A549 (cell line): ENCODE data around the gene TMEM250. TPM values are rescaled to one million over a fixed set of nuclear protein-coding genes. Genes with fewer than 3 reads are reported as not detected.

Experiments
- ATAC-seq, 2 experiments: fragments of 200-7000 bp in 1 of 2; fragments of >200 bp in 1 of 2; cut with Nextera tagmentation in 1 of 2; cut with Tn5 transposase in 1 of 2; 3 replicates each; pipeline versions ENCODE4 v1.8.0 to v1.9.1; 2018 to 2020; ENCODE audit warnings: mild to moderate bottlenecking in 1 of 2, moderate library complexity in 1 of 2
- CTCF ChIA-PET: fragments of 300-600 bp; sonication (Branson Sonifier 250); formaldehyde crosslinking; extraction: SDS; loops from one replicate; lab custom pipeline; 2021; ENCODE audit warnings: antibody characterized with exemption, inconsistent platforms; lab: Yijun Ruan, JAX
- POLR2A ChIA-PET: fragments of 350-600 bp; formaldehyde crosslinking; extraction: SDS; loops from one replicate; lab custom pipeline; 2021; ENCODE audit warnings: antibody characterized with exemption, inconsistent platforms; lab: Yijun Ruan, JAX
- DNase-seq, 2 experiments: peaks; one replicate each; pipeline versions ENCODE4 v3.0.0 to v3.0.0-alpha.2; 2011 to 2016; ENCODE audit warnings: low read depth in 1 of 2, low spot score in 1 of 2
- FAIRE-seq: peaks from 2 replicates; lab custom pipeline; 2011; peaks lifted over from hg19 to GRCh38; lab: Jason Lieb, UNC
- H3K27ac ChIP-seq, 2 experiments: fragments of >200 bp; sonication (Bioruptor Twin); formaldehyde crosslinking; 3 replicates each; pipeline ENCODE4 v1.5.1; 2016 to 2017
- H3K4me1 ChIP-seq: fragments of >200 bp; sonication (Bioruptor Twin); formaldehyde crosslinking; 3 replicates; pipeline ENCODE4 v1.6.1; 2016
- H3K4me2 ChIP-seq: fragments of >200 bp; sonication (Bioruptor Twin); formaldehyde crosslinking; 3 replicates; pipeline ENCODE4 v1.6.1; 2016
- H3K4me3 ChIP-seq: fragments of >200 bp; sonication (Bioruptor Twin); formaldehyde crosslinking; 3 replicates; pipeline ENCODE4 v1.5.1; 2016
- H3K9me3 ChIP-seq: fragments of >200 bp; sonication (Bioruptor Twin); formaldehyde crosslinking; 3 replicates; pipeline ENCODE4 v1.6.1; 2016
- CBX2 ChIP-seq: fragments of 200-600 bp; sonication (generic); IDR thresholded peaks from 2 replicates; pipeline ENCODE4 v1.6.1; 2016; ENCODE audit warnings: low read depth, mild to moderate bottlenecking, borderline replicate concordance
- CEBPB ChIP-seq, 2 experiments: fragments of >200 bp in 1 of 2; sonication (Bioruptor Twin) in 1 of 2; formaldehyde crosslinking in 1 of 2; IDR thresholded peaks; 2 replicates each; pipeline ENCODE4 v1.6.1; 2012 to 2016
- EP300 ChIP-seq, 2 experiments: fragments of >200 bp; sonication (Bioruptor Twin); formaldehyde crosslinking; IDR thresholded peaks; 2 replicates in 1 of 2; 3 replicates in 1 of 2; pipeline ENCODE4 v1.6.1; 2016 to 2017
- GATA3 ChIP-seq: IDR thresholded peaks from 2 replicates; pipeline ENCODE4 v1.6.1; 2012; ENCODE audit warnings: borderline replicate concordance
- HEYL ChIP-seq: fragments of 250-450 bp; sonication (Bioruptor Pico); IDR thresholded peaks from 2 replicates; pipeline ENCODE4 v1.8.0; 2021; ENCODE audit warnings: mild to moderate bottlenecking, moderate library complexity
- HOXB5 ChIP-seq: fragments of 250-450 bp; sonication (Bioruptor Pico); IDR thresholded peaks from 2 replicates; pipeline ENCODE4 v1.5.0; 2020; ENCODE audit warnings: mild to moderate bottlenecking, moderate library complexity
- JUN ChIP-seq, 2 experiments: fragments of >200 bp; sonication (Bioruptor Twin); formaldehyde crosslinking; IDR thresholded peaks; 2 replicates in 1 of 2; 3 replicates in 1 of 2; pipeline ENCODE4 v1.6.1; 2016 to 2017
- MAFK ChIP-seq: fragments of 450-650 bp; IDR thresholded peaks from 2 replicates; pipeline ENCODE4 v1.6.1; 2014; ENCODE audit not compliant: partially characterized antibody
- NFE2L2 ChIP-seq: fragments of 150-350 bp; conservative IDR thresholded peaks from 2 replicates; pipeline ENCODE4 v1.6.1; 2014; ENCODE audit warnings: low read length
- POLR2AphosphoS2 ChIP-seq: conservative IDR thresholded peaks from 2 replicates; pipeline ENCODE4 v1.6.1; 2012; ENCODE audit warnings: low read length, improper control_type of control experiment, inconsistent platforms
- RCOR1 ChIP-seq: fragments of 150-350 bp; IDR thresholded peaks from 2 replicates; pipeline ENCODE4 v1.6.1; 2014; ENCODE audit warnings: antibody characterized with exemption, low read length, low read depth
- RFX5 ChIP-seq: fragments of 450-650 bp; IDR thresholded peaks from 2 replicates; pipeline ENCODE4 v1.7.1; 2014; ENCODE audit warnings: antibody characterized with exemption, mild to moderate bottlenecking, moderate library complexity
- RNF2 ChIP-seq: fragments of 200-600 bp; sonication (generic); IDR thresholded peaks from 2 replicates; pipeline ENCODE4 v1.6.1; 2016; ENCODE audit warnings: low read depth, mild to moderate bottlenecking, antibody characterized with exemption, moderate library complexity, borderline replicate concordance
- WGBS: methylation state at CpG from one replicate; pipeline ENCODE4 v1.1.6; 2017; ENCODE audit errors: missing lambda C conversion rate; 5-methylcytosine and 5-hydroxymethylcytosine counted together
- polyA plus RNA-seq, 4 experiments: library from polyadenylated mRNA; depleted of rRNA in 3 of 4; stranded (reverse); fragments of >200 nt; fragmentation: RNase III in 1 of 4; extraction: RNeasy Plus Mini Kit Qiagen cat#74134 plus additional on column Dnase treatment in 1 of 4; gene quantifications; 2 replicates in 3 of 4; 3 replicates in 1 of 4; pipeline ENCODE4 v1.2.3, GENCODE V29; 2011 to 2017
- TF ChIP-seq, protein P1 (sequence below): fragments of 150-350 bp; IDR thresholded peaks from 2 replicates; pipeline ENCODE4 v1.6.1; 2014; ENCODE audit warnings: low read depth, mild to moderate bottlenecking, low read length
- TF ChIP-seq, protein P2 (sequence below): fragments of 250-450 bp; sonication (Bioruptor Pico); IDR thresholded peaks from 2 replicates; pipeline ENCODE4 v1.5.0; 2020; ENCODE audit warnings: low read depth, mild to moderate bottlenecking, moderate library complexity
- TF ChIP-seq, protein P3 (sequence below): IDR thresholded peaks from 2 replicates; pipeline ENCODE4 v1.6.1; 2012
- TF ChIP-seq, protein P4 (sequence below): fragments of >200 bp; sonication (Bioruptor Twin); formaldehyde crosslinking; IDR thresholded peaks from 3 replicates; pipeline ENCODE4 v1.5.1; 2016
- TF ChIP-seq, protein P5 (sequence below): fragments of >200 bp; sonication (Bioruptor Twin); formaldehyde crosslinking; IDR thresholded peaks from 3 replicates; pipeline ENCODE4 v1.6.1; 2016
- TF ChIP-seq, protein P6 (sequence below): fragments of 200-600 bp; sonication (generic); IDR thresholded peaks from 2 replicates; pipeline ENCODE4 v1.6.1; 2016; ENCODE audit warnings: antibody characterized with exemption, mild to moderate bottlenecking, moderate library complexity

Gene TMEM250
- polyA plus RNA-seq, 2 of the 4 experiments (the other 2 are of a cell fraction) = 13.0 to 35.2 TPM

DNA sequence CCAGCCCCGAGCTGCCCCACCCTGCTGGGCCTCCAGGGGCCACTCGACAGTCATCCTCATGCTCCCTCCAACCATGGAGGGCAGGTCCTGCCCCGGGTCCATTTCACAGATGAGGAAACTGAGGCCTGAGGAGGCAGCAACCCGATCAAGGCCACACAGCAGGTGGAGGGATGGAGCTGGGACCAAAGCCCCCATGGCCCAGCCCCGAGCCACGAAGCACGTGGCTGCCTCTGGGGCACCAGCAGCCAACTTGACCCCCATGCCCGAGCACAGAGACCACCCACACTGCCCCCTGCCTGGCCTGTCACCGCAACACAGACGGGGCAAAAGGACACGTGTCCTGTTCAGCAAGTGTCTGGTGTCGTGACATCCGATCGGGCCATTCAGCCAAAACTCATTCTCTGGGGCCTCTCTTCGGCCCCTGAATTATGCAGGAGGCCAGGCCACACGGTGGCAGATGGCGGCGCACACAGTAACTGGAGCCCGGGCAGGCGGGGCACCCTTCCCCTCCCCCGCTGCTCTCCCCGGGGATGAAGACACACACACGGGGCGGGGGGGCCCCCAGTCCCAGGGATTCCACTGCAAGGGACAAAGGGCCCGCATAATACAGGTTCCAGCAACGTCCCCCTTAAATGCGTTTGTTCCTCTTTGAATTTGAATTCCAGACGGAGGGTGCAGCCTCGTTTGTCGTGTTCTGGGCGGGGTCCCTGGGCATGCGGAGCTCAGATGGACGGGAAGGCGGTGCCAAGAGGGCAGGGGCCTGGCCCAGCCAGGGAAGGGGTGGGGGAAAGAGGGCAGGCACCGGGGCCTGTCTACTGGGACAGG, 29.4 kb upstream of the TMEM250 start (continued):
- TF ChIP-seq, protein P1, sequence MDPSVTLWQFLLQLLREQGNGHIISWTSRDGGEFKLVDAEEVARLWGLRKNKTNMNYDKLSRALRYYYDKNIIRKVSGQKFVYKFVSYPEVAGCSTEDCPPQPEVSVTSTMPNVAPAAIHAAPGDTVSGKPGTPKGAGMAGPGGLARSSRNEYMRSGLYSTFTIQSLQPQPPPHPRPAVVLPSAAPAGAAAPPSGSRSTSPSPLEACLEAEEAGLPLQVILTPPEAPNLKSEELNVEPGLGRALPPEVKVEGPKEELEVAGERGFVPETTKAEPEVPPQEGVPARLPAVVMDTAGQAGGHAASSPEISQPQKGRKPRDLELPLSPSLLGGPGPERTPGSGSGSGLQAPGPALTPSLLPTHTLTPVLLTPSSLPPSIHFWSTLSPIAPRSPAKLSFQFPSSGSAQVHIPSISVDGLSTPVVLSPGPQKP = no peak
- TF ChIP-seq CEBPB (IDR thresholded peaks at IDR 0.05) = no peak
- TF ChIP-seq, protein P2, sequence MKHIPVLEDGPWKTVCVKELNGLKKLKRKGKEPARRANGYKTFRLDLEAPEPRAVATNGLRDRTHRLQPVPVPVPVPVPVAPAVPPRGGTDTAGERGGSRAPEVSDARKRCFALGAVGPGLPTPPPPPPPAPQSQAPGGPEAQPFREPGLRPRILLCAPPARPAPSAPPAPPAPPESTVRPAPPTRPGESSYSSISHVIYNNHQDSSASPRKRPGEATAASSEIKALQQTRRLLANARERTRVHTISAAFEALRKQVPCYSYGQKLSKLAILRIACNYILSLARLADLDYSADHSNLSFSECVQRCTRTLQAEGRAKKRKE (CRISPR knock-in tag) = no peak
- TF ChIP-seq, protein P3, sequence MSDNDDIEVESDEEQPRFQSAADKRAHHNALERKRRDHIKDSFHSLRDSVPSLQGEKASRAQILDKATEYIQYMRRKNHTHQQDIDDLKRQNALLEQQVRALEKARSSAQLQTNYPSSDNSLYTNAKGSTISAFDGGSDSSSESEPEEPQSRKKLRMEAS = no peak
- TF ChIP-seq, protein P4, sequence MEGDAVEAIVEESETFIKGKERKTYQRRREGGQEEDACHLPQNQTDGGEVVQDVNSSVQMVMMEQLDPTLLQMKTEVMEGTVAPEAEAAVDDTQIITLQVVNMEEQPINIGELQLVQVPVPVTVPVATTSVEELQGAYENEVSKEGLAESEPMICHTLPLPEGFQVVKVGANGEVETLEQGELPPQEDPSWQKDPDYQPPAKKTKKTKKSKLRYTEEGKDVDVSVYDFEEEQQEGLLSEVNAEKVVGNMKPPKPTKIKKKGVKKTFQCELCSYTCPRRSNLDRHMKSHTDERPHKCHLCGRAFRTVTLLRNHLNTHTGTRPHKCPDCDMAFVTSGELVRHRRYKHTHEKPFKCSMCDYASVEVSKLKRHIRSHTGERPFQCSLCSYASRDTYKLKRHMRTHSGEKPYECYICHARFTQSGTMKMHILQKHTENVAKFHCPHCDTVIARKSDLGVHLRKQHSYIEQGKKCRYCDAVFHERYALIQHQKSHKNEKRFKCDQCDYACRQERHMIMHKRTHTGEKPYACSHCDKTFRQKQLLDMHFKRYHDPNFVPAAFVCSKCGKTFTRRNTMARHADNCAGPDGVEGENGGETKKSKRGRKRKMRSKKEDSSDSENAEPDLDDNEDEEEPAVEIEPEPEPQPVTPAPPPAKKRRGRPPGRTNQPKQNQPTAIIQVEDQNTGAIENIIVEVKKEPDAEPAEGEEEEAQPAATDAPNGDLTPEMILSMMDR = no peak

DNA sequence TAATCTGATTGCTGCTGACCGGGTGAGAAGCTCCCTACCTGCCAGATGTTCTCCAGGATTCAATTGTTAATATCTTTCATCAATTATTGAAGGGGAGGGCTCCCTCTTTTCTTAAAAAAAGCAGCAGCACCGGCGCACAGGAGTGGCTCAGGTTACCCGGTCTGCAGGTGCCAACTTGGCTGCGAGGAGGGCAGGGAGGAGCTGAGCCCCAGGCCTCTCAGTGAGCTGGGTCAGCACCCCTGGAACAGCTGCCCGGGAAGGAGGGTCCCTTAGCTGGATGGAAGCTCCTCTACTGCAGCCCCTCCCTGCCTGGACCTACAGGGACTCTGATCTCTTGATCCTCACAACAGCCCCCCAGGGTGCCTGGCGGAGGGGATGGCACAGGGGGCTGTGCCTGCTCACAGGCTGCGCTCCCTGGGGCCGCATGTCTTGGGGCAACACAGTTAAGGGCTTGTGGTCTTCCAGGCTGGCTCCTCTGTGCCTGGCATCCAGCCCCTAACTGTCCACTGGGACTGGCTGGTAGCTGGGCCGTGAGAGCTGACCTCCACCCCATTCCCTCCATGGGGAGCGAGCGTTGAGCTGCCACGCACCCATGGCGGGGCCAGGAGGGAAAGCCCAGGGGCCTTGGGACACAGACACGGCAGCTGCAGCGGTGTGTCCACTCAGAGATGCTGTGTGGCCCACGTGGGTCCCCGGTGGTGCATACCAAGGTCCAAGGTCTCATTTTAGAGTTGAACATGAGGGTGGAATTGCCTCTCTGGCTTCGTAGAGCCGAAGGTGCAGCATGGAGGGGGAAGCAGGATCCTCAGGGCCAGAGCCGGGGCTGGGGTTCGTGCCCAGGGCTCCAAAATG, 28.6 kb upstream of the TMEM250 start:
- Histone ChIP-seq H3K27ac (no peak overlapping the region), H3K4me1 (no peaks in the 10 kb centered on the region), H3K9me3 (no peaks in the 10 kb centered on the region), H3K4me2 (no peak overlapping the region), H3K4me3 (no peak overlapping the region)
- ChIA-PET POLR2A (no interaction called here), CTCF (interaction anchor here (0.7 to 4.4 kb wide), 8 partner anchors 12 to 179 kb away, joined by 3 to 18 read pairs (median 4); no protein-coding TSS in a partner anchor)
- ATAC-seq (no peak), FAIRE-seq (no peak), DNase-seq (no peak)
- no peak for TF ChIP-seq GATA3
- no peak for TF ChIP-seq CEBPB (IDR thresholded peaks at IDR 0.05)
- no peak for TF ChIP-seq JUN (IDR thresholded peaks at IDR 0.05)
- TF ChIP-seq NFE2L2 = no peak
- no peak for TF ChIP-seq RNF2
- TF ChIP-seq, protein P1 = no peak
- TF ChIP-seq HEYL (CRISPR knock-in tag) = no peak
- TF ChIP-seq MAFK = no peak
- no peak for TF ChIP-seq CBX2
- TF ChIP-seq RFX5 = no peak
- TF ChIP-seq EP300 (IDR thresholded peaks at IDR 0.05) = no peak
- TF ChIP-seq, protein P5, sequence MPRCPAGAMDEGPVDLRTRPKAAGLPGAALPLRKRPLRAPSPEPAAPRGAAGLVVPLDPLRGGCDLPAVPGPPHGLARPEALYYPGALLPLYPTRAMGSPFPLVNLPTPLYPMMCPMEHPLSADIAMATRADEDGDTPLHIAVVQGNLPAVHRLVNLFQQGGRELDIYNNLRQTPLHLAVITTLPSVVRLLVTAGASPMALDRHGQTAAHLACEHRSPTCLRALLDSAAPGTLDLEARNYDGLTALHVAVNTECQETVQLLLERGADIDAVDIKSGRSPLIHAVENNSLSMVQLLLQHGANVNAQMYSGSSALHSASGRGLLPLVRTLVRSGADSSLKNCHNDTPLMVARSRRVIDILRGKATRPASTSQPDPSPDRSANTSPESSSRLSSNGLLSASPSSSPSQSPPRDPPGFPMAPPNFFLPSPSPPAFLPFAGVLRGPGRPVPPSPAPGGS = no peak
- no peak for TF ChIP-seq HOXB5
- TF ChIP-seq POLR2AphosphoS2 = no peak
- TF ChIP-seq, protein P6, sequence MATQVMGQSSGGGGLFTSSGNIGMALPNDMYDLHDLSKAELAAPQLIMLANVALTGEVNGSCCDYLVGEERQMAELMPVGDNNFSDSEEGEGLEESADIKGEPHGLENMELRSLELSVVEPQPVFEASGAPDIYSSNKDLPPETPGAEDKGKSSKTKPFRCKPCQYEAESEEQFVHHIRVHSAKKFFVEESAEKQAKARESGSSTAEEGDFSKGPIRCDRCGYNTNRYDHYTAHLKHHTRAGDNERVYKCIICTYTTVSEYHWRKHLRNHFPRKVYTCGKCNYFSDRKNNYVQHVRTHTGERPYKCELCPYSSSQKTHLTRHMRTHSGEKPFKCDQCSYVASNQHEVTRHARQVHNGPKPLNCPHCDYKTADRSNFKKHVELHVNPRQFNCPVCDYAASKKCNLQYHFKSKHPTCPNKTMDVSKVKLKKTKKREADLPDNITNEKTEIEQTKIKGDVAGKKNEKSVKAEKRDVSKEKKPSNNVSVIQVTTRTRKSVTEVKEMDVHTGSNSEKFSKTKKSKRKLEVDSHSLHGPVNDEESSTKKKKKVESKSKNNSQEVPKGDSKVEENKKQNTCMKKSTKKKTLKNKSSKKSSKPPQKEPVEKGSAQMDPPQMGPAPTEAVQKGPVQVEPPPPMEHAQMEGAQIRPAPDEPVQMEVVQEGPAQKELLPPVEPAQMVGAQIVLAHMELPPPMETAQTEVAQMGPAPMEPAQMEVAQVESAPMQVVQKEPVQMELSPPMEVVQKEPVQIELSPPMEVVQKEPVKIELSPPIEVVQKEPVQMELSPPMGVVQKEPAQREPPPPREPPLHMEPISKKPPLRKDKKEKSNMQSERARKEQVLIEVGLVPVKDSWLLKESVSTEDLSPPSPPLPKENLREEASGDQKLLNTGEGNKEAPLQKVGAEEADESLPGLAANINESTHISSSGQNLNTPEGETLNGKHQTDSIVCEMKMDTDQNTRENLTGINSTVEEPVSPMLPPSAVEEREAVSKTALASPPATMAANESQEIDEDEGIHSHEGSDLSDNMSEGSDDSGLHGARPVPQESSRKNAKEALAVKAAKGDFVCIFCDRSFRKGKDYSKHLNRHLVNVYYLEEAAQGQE = no peak
- no peak for TF ChIP-seq RCOR1
- 66% methylated on average over 8 of the region's 22 CpGs for WGBS
